Measurements from ENCODE around the gene LUZP2.

Gene LUZP2

DNA sequence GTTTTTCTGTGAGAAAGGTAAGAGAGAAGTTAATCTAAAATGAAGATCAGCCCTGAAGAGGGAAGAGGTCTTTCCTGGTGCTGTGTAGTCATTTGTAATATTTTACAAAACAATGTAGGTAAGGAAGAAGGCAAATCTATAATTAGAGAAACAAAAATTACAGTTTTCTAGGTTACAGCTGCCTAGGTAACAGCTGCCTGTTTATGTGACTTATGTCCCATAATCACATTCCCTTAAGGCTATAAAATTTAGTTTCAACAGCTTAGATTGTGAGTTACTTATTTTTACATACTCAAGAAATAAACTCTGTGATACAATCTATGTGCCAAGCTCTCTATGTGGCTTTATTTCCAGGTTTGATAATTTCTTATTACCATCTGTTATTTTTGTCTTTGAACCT, 19.8 kb downstream of the LUZP2 start:
- Mint-ChIP-seq H3K4me3 (no peak overlapping the region), H3K27ac (no peak overlapping the region), H3K27me3 (ENCODE audit: low read depth) (no peaks in the 10 kb centered on the region), H3K4me1 (ENCODE audit: low read depth) (no peaks in the 10 kb centered on the region), H3K36me3 (ENCODE audit: low read depth) (no peaks in the 10 kb centered on the region), H3K9me3 (no peaks in the 10 kb centered on the region)

DNA sequence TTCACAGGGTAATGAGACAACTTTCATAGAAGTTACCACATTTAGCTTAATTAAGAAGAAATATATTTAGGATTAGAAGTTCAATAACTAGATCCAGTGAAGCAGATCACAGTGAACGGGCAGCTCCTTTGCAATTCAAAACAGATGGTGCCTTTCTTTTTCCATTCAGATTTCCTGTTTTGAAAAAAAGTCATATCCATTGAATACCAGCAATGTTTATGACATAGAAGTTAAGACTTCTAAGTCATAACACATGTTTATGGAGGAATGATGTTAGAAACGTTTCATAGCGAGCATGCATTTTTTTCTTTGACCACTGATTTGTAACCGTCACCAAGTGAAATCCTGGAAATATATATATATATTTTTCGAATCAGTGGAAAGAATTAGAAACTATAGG, 24.7 kb downstream of the LUZP2 start:
- no peaks in the 10 kb centered on the region for H3K4me1 Mint-ChIP-seq (ENCODE audit: low read depth)
- H3K27ac Mint-ChIP-seq: no peak overlapping the region
- H3K36me3 Mint-ChIP-seq (ENCODE audit: low read depth): no peaks in the 10 kb centered on the region
- no peak overlapping the region for H3K4me3 Mint-ChIP-seq
- no peaks in the 10 kb centered on the region for H3K27me3 Mint-ChIP-seq (ENCODE audit: low read depth)
- no peaks in the 10 kb centered on the region for H3K9me3 Mint-ChIP-seq

DNA sequence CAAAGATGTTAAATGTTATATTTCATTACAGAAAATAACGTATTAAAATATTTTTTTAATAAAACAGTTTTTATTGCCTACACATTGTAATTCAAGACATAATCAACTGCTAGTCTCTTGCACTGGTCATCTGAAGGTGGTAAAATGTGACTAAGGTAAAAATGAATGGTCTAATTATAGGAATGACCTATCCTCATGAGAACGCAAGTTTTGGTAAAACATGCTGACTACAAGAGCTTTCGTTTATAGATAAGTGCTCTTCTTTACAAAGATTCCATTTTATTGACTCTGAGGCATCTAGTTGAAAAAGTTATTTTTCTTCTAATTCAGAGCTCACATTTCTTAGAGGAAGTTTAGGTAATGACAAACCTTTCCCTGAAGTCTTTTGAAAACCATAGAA, 27.3 kb downstream of the LUZP2 start:
- no peaks in the 10 kb centered on the region for H3K36me3 Mint-ChIP-seq (ENCODE audit: low read depth)

DNA sequence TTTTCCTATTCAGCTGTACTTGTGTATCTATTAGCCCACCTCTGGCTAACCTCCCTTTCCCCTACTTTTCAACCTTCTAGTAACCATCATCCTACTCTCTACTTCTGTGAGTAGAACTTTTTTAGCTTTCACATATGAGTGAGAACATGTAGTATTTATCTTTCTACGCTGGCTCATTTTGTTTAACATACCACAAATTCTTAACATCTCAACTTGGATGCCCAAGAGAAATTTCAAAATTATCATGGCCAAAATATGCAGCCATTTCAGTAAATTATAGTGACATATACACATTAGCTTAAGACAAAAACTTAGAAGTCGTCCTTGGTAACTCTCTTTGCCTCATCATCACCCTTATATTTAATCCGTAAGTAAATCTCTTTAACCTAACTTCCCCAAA, 34.7 kb downstream of the LUZP2 start:
- no peak overlapping the region for H3K27ac Mint-ChIP-seq
- H3K36me3 Mint-ChIP-seq (ENCODE audit: low read depth): no peaks in the 10 kb centered on the region
- H3K4me3 Mint-ChIP-seq: no peak overlapping the region
- H3K27me3 Mint-ChIP-seq (ENCODE audit: low read depth): no peaks in the 10 kb centered on the region
- H3K4me1 Mint-ChIP-seq (ENCODE audit: low read depth): no peaks in the 10 kb centered on the region
- H3K9me3 Mint-ChIP-seq: no peaks in the 10 kb centered on the region

More for the DNA sequence above, 27.3 kb downstream of the LUZP2 start:
- H3K4me1 Mint-ChIP-seq (ENCODE audit: low read depth): no peaks in the 10 kb centered on the region
- no peak overlapping the region for H3K4me3 Mint-ChIP-seq
- H3K27me3 Mint-ChIP-seq (ENCODE audit: low read depth): no peaks in the 10 kb centered on the region
- H3K27ac Mint-ChIP-seq: no peak overlapping the region
- no peaks in the 10 kb centered on the region for H3K9me3 Mint-ChIP-seq

DNA sequence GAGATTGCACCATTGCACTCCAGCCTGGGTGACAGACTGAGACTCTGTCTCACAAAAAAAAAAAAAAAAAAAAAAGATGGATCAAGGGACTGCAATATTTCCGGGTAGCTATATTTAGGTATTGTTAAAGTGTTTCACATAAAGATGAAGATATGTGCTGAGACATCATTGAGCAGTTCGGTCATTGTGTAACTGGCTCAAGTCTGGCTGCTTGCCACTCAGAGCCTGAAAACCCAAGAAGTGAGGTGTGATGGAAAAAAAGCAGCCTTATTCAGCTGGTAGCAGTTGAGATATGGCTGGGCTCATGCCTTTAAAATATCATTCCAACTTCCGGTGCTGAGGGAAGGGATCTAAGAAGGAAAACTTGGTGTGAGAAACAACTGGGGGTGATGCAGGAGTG, 46.9 kb downstream of the LUZP2 start:
- no peak overlapping the region for H3K4me3 Mint-ChIP-seq
- no peaks in the 10 kb centered on the region for H3K36me3 Mint-ChIP-seq (ENCODE audit: low read depth)
- H3K9me3 Mint-ChIP-seq: peaks cover 10% of the 10 kb centered on the region
- no peaks in the 10 kb centered on the region for H3K4me1 Mint-ChIP-seq (ENCODE audit: low read depth)
- no peaks in the 10 kb centered on the region for H3K27me3 Mint-ChIP-seq (ENCODE audit: low read depth)
- H3K27ac Mint-ChIP-seq: no peak overlapping the region

DNA sequence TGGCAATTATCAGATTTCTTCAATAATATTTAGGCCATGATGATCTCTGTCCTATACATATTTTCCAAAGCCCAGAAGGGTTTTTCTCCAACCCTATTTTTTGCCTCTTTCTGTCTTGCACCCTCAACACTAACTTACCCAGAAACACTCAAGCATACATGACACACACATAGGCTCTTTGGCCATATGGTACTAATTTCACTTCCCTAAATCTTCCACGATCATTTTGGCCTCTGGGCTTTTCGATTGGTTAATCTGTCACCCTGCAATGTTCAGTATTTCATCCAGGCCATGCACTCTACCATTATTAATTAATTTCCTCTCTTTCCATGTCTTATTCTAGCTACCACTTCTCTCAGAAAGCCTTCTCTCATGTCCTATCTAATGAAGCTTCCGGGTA, 59.8 kb downstream of the LUZP2 start:
- Mint-ChIP-seq H3K4me3 (no peak overlapping the region), H3K27ac (no peak overlapping the region), H3K9me3 (peaks cover under 1% of the 10 kb centered on the region), H3K4me1 (ENCODE audit: low read depth) (no peaks in the 10 kb centered on the region), H3K27me3 (ENCODE audit: low read depth) (no peaks in the 10 kb centered on the region), H3K36me3 (ENCODE audit: low read depth) (no peaks in the 10 kb centered on the region)

DNA sequence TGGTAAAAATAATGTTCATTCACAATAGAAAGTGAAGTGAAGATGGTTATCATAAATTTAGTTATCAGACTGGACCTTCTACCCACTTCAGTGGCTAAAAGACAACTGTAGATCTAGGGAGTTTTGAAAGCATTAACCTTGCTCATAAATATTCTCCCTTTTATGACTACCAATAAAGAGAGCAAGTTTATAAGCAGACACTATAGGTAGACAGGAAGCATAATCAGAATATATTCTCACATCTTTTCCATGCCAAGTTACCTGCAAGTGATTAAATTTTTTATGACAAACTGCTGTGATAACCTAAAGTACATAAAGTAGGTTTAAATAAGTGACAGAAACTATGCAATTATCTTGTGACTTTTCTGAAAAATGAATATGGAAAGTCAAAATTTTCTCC, 62.5 kb downstream of the LUZP2 start:
- no peak overlapping the region for H3K4me3 Mint-ChIP-seq
- H3K27ac Mint-ChIP-seq: no peak overlapping the region
- H3K9me3 Mint-ChIP-seq: peaks cover 3% of the 10 kb centered on the region
- no peaks in the 10 kb centered on the region for H3K4me1 Mint-ChIP-seq (ENCODE audit: low read depth)
- H3K36me3 Mint-ChIP-seq (ENCODE audit: low read depth): no peaks in the 10 kb centered on the region
- no peaks in the 10 kb centered on the region for H3K27me3 Mint-ChIP-seq (ENCODE audit: low read depth)

DNA sequence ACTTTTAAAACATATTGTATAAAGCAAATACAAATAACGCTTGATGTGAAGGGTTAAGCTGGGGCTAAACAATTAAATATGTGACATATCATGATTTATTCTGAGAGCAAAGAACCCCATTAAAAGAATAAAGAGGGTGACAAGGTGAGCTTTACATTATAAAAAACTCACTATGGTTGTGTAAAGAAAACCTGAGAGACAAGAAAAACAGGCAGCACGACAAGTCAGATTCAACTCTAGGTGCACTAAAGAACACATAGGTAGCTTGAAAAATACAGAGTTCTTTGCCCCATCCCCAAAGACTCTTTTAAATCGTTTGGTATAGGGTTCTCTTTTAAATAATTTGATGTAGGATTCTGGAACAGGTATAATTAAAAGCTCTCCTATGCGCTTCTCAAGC, 63.5 kb downstream of the LUZP2 start:
- peaks cover 3% of the 10 kb centered on the region for H3K9me3 Mint-ChIP-seq
- no peaks in the 10 kb centered on the region for H3K4me1 Mint-ChIP-seq (ENCODE audit: low read depth)
- no peaks in the 10 kb centered on the region for H3K27me3 Mint-ChIP-seq (ENCODE audit: low read depth)
- no peak overlapping the region for H3K4me3 Mint-ChIP-seq
- no peak overlapping the region for H3K27ac Mint-ChIP-seq
- no peaks in the 10 kb centered on the region for H3K36me3 Mint-ChIP-seq (ENCODE audit: low read depth)

DNA sequence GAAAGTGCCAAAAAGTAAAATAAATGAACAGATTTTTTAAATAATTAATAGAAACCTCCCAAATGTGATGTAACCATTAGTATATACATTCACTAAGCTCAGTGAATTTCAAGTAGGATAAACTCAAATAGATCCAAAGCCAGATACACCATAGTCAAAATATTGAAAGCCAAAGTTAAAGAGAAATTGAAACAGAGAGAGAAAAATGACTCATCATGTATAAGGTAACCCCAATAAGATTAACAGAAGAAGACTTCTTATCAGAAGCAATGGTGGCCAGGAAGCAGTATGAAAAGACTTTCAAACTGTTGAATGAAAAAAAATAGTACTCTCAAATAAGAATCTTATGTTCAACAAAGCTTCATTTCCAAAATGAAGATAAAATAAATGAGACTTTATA, 70.5 kb downstream of the LUZP2 start:
- Mint-ChIP-seq H3K27ac (no peak overlapping the region), H3K4me1 (ENCODE audit: low read depth) (no peaks in the 10 kb centered on the region), H3K9me3 (no peaks in the 10 kb centered on the region), H3K27me3 (ENCODE audit: low read depth) (no peaks in the 10 kb centered on the region), H3K4me3 (no peak overlapping the region), H3K36me3 (ENCODE audit: low read depth) (no peaks in the 10 kb centered on the region)

DNA sequence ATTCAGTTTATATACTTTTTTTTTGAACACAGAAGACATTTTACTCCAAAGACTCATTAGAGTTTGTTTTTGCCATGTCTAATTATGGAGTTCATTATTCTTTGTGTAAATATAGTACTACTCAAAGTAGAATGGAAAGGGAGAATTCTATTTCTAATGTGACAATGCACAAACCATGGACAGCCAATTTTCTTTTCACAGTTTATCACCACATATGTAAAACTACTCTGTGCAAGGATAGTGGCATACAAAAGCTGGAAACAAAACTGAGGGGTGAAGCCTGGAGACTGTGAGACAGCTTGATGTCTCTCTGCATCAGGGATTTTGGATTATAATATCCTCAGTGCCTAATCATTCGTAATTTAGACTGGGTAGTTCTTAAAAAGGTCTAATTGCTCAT, 75.5 kb downstream of the LUZP2 start:
- no peak overlapping the region for H3K27ac Mint-ChIP-seq
- H3K4me3 Mint-ChIP-seq: no peak overlapping the region
- H3K9me3 Mint-ChIP-seq: no peaks in the 10 kb centered on the region
- no peaks in the 10 kb centered on the region for H3K4me1 Mint-ChIP-seq (ENCODE audit: low read depth)
- H3K36me3 Mint-ChIP-seq (ENCODE audit: low read depth): no peaks in the 10 kb centered on the region
- H3K27me3 Mint-ChIP-seq (ENCODE audit: low read depth): no peaks in the 10 kb centered on the region

DNA sequence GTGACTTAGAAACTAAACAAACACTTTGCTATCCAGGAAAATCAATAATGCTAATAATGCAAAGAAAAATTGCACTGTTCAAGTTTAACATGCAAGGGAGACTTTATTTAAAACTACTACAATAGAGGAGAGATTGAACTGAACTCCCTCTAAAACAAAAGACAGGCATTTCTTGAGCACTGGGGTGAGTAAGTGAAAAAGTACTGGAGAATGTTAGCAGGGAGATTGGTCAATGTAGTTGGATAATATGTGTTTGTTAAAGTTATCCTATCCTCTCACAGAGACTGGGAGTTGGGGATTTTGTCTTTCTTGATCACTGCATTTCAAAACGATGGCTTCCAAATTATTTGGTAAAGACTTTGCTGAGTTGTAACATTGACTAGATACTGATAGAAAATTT, 77.6 kb downstream of the LUZP2 start:
- Mint-ChIP-seq H3K27me3 (ENCODE audit: low read depth) (no peaks in the 10 kb centered on the region), H3K9me3 (no peaks in the 10 kb centered on the region)

DNA sequence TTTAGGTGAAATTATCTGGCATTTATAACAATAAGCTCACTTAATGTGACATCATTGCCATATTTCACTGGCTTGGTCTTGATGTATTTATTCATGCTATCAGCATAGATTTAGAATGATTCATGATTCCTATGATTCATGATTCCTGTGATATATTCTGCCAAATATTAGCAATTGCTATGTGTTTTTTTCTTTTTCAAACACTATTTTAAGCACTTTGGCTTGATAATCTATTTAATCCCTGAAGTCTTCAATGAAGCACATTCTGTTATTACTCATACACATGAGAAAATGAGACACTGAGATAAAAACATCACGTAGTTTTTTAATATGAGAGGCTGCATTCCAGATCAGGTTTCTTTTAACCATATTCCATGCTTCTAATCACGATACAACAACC, 78.5 kb downstream of the LUZP2 start:
- no peaks in the 10 kb centered on the region for H3K36me3 Mint-ChIP-seq (ENCODE audit: low read depth)
- no peaks in the 10 kb centered on the region for H3K27me3 Mint-ChIP-seq (ENCODE audit: low read depth)
- H3K4me3 Mint-ChIP-seq: no peak overlapping the region
- H3K9me3 Mint-ChIP-seq: no peaks in the 10 kb centered on the region
- no peak overlapping the region for H3K27ac Mint-ChIP-seq
- H3K4me1 Mint-ChIP-seq (ENCODE audit: low read depth): no peaks in the 10 kb centered on the region

More for the DNA sequence above, 77.6 kb downstream of the LUZP2 start:
- no peaks in the 10 kb centered on the region for H3K36me3 Mint-ChIP-seq (ENCODE audit: low read depth)
- no peaks in the 10 kb centered on the region for H3K4me1 Mint-ChIP-seq (ENCODE audit: low read depth)
- no peak overlapping the region for H3K27ac Mint-ChIP-seq
- no peak overlapping the region for H3K4me3 Mint-ChIP-seq

DNA sequence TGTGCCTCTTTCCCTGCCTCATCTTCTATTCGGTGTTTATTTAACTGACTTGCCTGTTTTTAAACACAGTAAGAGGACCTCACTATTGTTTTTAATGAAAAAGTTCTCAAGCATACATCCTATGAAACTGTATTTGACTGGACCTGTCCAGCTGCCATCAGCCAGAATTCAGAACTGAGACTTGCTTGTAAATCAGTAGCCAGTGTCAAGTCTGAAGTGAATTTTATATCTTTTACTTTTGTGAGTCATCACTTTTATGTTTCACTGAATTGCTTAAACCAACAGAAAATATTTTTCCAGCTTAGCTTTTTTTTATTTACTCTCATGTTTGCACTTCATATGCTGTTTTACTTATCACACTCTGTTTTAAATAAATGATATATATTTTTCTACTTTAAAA, 88.3 kb downstream of the LUZP2 start:
- peaks cover 4% of the 10 kb centered on the region for H3K9me3 Mint-ChIP-seq
- H3K4me3 Mint-ChIP-seq: no peak overlapping the region
- no peaks in the 10 kb centered on the region for H3K27me3 Mint-ChIP-seq (ENCODE audit: low read depth)
- H3K4me1 Mint-ChIP-seq (ENCODE audit: low read depth): no peaks in the 10 kb centered on the region
- H3K36me3 Mint-ChIP-seq (ENCODE audit: low read depth): no peaks in the 10 kb centered on the region
- no peak overlapping the region for H3K27ac Mint-ChIP-seq

DNA sequence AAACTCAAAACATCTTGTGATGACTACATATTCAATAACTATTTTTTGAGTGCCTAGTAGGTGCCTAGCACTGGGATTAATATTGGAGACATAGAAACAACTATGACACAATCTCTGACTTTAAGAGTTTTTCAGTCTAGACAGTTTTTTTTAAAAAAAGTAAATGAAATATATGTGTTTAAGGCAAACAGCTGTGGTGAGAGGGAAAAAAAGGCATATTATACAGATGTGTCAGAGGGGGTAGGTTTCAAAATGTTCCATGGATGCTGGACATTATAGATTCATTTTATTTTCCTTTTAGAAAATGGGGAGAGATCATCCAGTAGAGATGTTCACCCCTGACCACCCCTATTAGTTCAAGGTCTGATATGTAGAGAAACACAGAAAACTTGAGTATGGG, 90.8 kb downstream of the LUZP2 start:
- Mint-ChIP-seq H3K4me1 (ENCODE audit: low read depth) (no peaks in the 10 kb centered on the region), H3K4me3 (no peak overlapping the region), H3K9me3 (peaks cover 4% of the 10 kb centered on the region), H3K27me3 (ENCODE audit: low read depth) (no peaks in the 10 kb centered on the region), H3K27ac (no peak overlapping the region), H3K36me3 (ENCODE audit: low read depth) (no peaks in the 10 kb centered on the region)

DNA sequence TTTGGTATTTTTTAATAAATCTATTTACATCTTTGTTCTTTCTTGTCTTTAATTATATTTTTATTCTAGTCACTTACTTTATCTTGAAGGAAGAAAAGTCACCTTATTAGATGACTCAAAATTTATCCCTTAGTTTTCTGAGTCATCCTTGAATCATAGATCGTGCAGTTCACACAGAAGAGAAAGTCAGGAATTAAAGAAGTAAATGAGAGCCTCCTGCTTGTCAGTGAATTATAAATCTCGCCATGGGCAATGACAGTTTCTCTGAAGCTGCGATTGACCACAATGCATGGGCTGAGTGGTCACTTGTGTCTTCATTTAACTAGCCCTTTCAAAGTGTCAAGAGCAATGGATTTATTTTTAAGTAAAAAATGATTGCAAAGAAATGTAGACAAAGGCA, 91.2 kb downstream of the LUZP2 start:
- Mint-ChIP-seq H3K27ac (no peak overlapping the region), H3K36me3 (ENCODE audit: low read depth) (no peaks in the 10 kb centered on the region), H3K9me3 (peaks cover 4% of the 10 kb centered on the region), H3K27me3 (ENCODE audit: low read depth) (no peaks in the 10 kb centered on the region), H3K4me1 (ENCODE audit: low read depth) (no peaks in the 10 kb centered on the region), H3K4me3 (no peak overlapping the region)

DNA sequence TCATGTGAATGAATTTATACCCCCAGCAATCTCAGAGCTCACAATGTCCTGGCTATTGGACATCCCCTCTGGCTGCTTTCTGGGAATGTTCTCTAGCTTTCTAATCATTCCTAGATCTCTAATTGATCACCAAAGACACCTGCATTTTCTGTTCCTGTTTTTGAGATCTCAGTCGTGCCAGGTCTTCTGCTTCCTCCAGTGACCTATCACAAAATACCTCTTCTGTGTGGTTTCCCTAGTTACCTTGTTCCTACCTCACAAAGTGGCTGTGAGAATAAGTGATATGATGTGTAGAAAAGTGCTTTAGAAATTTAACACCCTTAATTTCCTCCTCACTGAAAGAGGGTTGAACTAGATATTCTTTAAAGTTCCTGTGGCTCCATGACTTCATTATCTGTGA, 92.2 kb downstream of the LUZP2 start:
- no peaks in the 10 kb centered on the region for H3K36me3 Mint-ChIP-seq (ENCODE audit: low read depth)
- H3K4me3 Mint-ChIP-seq: no peak overlapping the region
- H3K9me3 Mint-ChIP-seq: no peaks in the 10 kb centered on the region
- no peaks in the 10 kb centered on the region for H3K27me3 Mint-ChIP-seq (ENCODE audit: low read depth)
- H3K27ac Mint-ChIP-seq: no peak overlapping the region
- no peaks in the 10 kb centered on the region for H3K4me1 Mint-ChIP-seq (ENCODE audit: low read depth)
